HG02885 (cell line): Measurements from ENCODE around the gene CYB5D1.
"Not testable (repeated sequence)": the region's sequence is repeated elsewhere in the genome, so short reads cannot be mapped to it uniquely, and the experiment has no call there.

Source experiments
- ATAC-seq: cut with Tn5 transposase; IDR thresholded peaks from one replicate; pipeline ENCODE4 v1.9.1; 2021; ENCODE audit warnings: mild to moderate bottlenecking; ENCODE audit not compliant: unreplicated experiment, poor library complexity

CYB5D1 gene, protein sequence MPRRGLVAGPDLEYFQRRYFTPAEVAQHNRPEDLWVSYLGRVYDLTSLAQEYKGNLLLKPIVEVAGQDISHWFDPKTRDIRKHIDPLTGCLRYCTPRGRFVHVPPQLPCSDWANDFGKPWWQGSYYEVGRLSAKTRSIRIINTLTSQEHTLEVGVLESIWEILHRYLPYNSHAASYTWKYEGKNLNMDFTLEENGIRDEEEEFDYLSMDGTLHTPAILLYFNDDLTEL

DNA sequence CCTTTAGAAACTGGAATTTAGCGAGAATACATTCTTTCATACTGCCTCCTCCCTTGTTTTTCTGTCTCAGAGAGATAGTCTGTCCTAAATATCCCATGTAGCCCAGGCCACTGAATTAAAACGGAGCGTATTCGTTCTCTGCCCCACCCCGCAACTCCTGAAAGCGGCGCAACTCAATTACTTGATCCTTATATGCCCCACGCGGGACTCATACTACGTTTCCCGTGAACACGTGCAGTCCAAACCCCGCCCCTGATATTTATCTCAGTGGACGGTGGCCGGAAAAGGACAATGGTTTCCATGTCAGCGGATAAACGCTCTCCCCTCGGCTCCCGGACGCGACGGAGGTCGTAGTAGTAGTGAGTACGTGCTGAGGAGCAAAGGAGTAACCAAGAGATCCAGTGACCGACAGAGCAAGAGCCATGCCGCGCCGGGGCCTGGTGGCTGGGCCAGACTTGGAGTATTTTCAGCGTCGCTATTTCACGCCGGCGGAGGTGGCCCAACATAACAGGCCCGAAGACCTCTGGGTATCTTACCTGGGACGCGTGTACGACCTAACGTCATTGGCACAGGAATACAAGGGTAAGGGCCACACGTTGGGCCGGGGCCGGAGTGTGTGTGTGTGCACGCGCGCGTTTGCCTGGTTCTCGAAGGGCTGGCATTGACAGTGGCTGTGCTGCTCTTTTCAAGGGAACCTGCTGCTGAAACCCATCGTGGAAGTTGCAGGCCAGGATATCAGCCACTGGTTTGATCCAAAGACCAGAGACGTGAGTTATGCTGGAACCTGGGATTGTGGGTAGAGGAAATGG is at the start of gene CYB5D1:
Gene CYB5D1, plus strand, starts transcription at position 291 of the 809 bp plus-strand sequence. Its CDS starts 132 bp downstream, at position 423.
- ATAC-seq, result peak; percentile 46

DNA sequence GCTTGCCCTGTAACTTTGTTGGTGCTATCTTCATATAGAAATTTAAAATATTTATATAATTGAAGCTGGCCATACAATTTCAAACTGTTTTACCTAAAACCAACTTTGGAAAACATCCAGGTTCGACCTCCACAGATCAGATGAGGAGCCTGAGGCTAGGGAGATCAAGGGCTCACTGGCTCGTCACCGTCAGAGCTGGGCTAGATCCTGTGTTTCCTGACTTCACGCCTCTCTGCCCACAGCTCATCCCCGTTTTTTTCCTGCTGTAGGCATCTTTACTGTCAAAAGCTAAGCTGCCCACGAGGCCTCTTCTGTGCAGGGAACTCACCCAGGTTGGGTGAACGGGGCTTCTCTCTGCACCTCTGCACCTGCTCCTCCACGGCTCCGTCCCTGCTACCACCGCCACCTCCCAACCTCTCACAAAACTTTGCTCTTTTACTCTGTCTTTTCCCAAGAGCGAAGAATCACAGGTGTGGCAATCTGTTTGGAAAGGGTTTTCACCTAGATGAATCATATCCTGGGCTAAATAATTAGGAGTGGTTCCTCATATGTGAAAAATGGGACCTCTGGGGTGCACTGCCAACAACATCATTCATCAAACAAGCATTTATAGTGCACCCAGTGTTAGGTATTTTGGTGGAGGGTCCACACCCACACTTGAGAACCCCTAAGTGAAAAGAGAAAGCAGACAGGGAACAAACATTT is 48.6 kb upstream of the CYB5D1 start:
- no peak for ATAC-seq

- ATAC-seq, result not testable (repeated sequence)
Observed at GRCh38 chr17:7809791-7810343, 47.9 kb upstream of the CYB5D1 start.

- no peak for ATAC-seq
Observed at GRCh38 chr17:7811251-7811650, 46.6 kb upstream of the CYB5D1 start.

GRCh38 chr17:7814969-7815368 is 42.8 kb upstream of the CYB5D1 start:
- ATAC-seq, result no peak

DNA sequence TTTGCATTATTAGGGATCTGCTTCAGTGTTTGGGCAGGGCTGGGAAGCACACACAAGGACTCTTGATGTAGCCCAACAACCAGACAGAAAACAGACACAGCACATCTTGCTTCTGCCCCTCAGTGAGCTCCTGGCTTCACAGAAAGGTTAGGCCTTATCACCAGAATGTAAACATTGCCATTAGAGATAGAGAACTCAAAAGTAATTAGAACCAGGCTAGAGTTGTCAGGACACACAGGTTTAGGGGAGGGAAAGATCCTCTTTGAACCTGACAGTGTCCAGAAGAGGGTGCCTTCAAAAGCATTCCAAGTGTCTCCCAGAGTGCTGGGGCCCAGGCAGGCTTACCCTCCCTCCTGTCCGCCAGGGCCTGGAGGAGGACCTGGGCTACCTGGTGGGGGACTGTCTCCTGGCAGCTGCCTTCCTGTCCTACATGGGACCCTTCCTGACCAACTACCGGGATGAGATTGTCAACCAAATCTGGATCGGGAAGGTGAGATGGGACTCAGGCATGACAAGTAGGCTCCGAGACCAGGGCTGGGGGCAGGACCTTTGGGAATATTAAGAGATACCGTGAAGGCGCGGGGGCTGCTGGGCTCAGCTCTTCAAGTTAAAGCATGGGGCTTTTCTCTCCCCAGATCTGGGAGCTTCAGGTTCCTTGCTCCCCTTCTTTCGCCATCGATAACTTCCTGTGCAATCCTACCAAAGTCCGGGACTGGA is 40.7 kb upstream of the CYB5D1 start:
- no peak for ATAC-seq

GRCh38 chr17:7817643-7817964 is 40.2 kb upstream of the CYB5D1 start:
- ATAC-seq, result no peak

GRCh38 chr17:7818026-7818425 is 39.8 kb upstream of the CYB5D1 start:
- no peak for ATAC-seq

GRCh38 chr17:7818746-7819645 is 38.8 kb upstream of the CYB5D1 start:
- ATAC-seq, result no peak

- ATAC-seq, result no peak
Observed at GRCh38 chr17:7820231-7820630, 37.6 kb upstream of the CYB5D1 start.

DNA sequence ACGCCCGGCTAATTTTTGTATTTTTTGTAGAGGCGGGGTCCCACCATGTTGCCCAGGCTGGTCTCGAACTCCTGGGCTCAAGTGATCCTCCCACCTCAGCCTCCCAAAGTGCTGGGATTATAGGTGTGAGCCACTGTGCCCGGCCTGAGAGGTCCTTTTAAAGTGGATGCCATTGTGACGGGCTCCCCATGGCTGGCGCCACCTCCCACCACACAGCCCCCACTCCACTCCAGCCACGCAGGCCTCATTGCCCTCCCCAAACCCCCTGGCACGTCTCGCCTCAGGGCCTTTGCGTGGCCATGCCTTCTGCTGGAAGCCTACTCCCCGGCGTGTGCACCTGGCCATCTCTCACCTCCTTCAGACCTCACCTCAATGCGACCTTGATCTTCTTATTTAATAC is 35.7 kb upstream of the CYB5D1 start:
- ATAC-seq, result no peak

GRCh38 chr17:7823581-7824001 is 34.2 kb upstream of the CYB5D1 start:
- ATAC-seq, result no peak

GRCh38 chr17:7824021-7824924 is 33.5 kb upstream of the CYB5D1 start:
- no peak for ATAC-seq

- ATAC-seq, result no peak
Observed at GRCh38 chr17:7825206-7825990, 32.4 kb upstream of the CYB5D1 start.

DNA sequence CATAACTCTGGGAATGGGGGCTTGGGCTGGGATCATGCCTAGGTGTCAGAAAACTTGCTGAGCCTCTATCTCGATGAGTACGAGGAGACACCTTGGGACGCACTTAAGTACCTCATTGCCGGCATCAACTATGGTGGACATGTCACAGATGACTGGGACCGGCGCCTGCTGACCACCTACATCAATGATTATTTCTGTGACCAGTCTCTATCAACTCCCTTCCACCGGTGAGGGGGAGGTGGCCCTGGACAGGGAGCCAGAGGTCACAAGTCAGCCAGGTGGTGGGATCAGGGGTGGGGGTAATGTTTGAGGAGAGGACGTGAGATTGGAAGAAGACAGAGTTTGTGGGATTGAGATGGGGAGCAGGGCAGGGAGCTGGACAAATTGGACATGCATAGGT is 27.2 kb upstream of the CYB5D1 start:
- ATAC-seq, result no peak

DNA sequence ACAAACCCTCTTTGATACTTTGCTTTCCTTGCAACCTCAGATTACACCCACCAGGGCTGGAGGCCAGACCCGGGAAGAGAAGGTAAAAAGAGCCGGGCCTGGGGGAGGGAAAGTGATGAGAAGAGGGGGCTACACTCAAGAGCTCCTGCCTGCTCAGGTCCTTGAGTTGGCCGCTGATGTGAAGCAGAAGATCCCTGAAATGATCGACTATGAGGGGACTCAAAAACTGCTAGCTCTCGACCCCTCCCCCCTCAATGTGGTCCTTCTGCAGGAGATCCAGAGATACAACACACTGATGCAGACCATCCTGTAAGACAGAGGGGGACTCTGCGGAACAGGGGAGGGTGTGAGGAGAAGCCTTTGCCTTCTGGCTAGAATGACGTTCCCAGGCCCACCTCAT is 26.6 kb upstream of the CYB5D1 start:
- ATAC-seq, result no peak

GRCh38 chr17:7832431-7832830 is 25.4 kb upstream of the CYB5D1 start:
- no peak for ATAC-seq
